Astrocyte of the spinal cord (primary cell): Measurements from ENCODE around the gene KLF16.

ENCODE experiments used
- DNase-seq: peaks from one replicate; pipeline ENCODE4 v3.0.0; 2011; ENCODE audit warnings: low read depth, low spot score
- H3K4me3 ChIP-seq: 2 replicates; pipeline ENCODE4 v1.5.1; 2011; ENCODE audit warnings: low read depth, mild to moderate bottlenecking, low read length, moderate library complexity
- CTCF ChIP-seq: IDR thresholded peaks from 2 replicates; pipeline ENCODE4 v1.5.1; 2012; ENCODE audit warnings: low read depth, mild to moderate bottlenecking, low read length, inconsistent platforms
- in situ Hi-C: cut with HindIII; loops from 2 replicates; pipeline ENCODE4 v1.10.0; 2017; ENCODE audit warnings: low sequenced_read_pairs

Gene KLF16

GRCh38 chr19:1863328-1863637 is at the start of gene KLF16:
Gene KLF16 (minus strand): TSS chr19:1863579. CDS start chr19:1863497, 82 bp downstream.
- no peak for DNase-seq

DNA sequence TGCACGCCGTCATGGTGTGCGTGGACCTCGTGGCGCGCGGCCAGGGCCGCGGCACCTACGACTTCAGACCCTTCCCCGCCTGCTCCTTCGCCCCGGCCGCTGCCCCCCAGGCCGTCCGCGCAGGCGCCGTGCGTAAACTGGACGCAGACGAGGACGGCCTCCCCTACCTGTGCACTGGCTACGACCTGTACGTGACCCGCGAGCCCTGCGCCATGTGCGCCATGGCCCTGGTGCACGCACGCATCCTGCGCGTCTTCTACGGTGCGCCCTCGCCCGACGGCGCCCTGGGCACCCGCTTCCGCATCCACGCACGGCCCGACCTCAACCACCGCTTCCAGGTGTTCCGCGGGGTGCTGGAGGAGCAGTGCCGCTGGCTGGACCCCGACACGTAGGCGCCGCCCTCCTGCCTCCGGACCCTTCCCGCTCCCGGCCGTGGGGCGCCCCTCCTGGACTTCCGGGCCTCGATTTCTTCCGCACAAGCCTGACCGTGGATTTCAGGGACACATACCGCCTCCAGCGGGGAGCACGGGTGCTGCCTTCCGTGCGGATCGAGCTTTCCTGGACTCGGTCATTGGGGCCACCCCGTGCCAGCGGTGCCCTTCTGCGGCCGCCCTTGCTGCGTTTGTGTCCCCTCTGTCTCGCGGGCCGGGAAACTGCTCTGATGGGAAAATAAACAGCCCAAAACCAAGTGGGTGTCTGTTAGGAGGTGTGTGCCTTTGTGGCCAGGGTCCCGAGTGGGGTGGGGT is 49.6 kb upstream of the KLF16 start:
- DNase-seq: no peak
- H3K4me3 ChIP-seq: no peak overlapping the region
- no peak for TF ChIP-seq CTCF
- in situ Hi-C loops: no loop called here

More at GRCh38 chr19:1863328-1863637, at the start of gene KLF16:
- TF ChIP-seq CTCF: no peak
- peak within 1 kb of the TSS; percentile 86 for H3K4me3 ChIP-seq
- in situ Hi-C loops: no loop called here

GRCh38 chr19:1911995-1912394 is 48.6 kb upstream of the KLF16 start:
- no peak for DNase-seq
- in situ Hi-C loops: no loop called here
- no peak for TF ChIP-seq CTCF
- H3K4me3 ChIP-seq: no peak overlapping the region

GRCh38 chr19:1911098-1911497 is 47.7 kb upstream of the KLF16 start:
- no peak for TF ChIP-seq CTCF
- in situ Hi-C loops: no loop called here

DNA sequence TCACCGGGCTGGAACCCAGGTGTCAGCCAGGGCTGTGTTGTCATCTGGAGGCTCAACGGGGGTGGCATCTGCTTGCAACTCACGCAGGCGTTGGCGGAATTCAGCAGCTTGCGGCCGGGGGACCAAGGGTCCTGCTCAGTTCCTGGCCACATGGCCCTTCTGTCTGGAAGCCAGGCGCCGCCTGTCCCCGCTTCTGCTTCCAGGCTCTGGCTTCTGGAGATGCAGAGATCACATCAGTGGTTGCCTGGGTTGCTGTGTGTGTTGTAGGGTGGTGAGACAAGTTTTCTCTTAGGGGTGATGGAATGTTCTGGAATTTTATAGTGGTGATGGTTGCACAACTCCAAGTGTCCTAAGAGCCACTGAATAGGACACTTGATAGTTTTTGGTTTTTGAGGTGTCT is 46.8 kb upstream of the KLF16 start:
- no peak for TF ChIP-seq CTCF
- H3K4me3 ChIP-seq: no peak overlapping the region
- in situ Hi-C loops: no loop called here
- DNase-seq: no peak

More at GRCh38 chr19:1911098-1911497, 47.7 kb upstream of the KLF16 start:
- no peak overlapping the region for H3K4me3 ChIP-seq
- no peak for DNase-seq

- in situ Hi-C loops: no loop called here
- H3K4me3 ChIP-seq: no peak overlapping the region
- no peak for TF ChIP-seq CTCF
- DNase-seq: peak; percentile 37
Measured at GRCh38 chr19:1909761-1910080, 46.3 kb upstream of the KLF16 start.

- no peak overlapping the region for H3K4me3 ChIP-seq
- in situ Hi-C loops: no loop called here
- no peak for TF ChIP-seq CTCF
- DNase-seq: no peak
Measured at GRCh38 chr19:1908364-1908678, 44.9 kb upstream of the KLF16 start.
